Tibial nerve (tissue), 4 donors: ENCODE measurements around the gene TAMALIN. TPM values are rescaled to one million over a fixed set of nuclear protein-coding genes. Genes with fewer than 3 reads are reported as not detected.
"Not testable (repeated sequence)": the region's sequence is repeated elsewhere in the genome, so short reads cannot be mapped to it uniquely, and the experiment has no call there.

Experiments
- DNase-seq, 2 donors: peaks; one replicate each; pipeline ENCODE4 v3.0.0-alpha.2; 2019; ENCODE audit warnings: low spot score in 2 of 2
- H3K27ac ChIP-seq, 4 donors: fragments of 200-600 bp; sonication (generic) in 3 of 4; one replicate each; pipeline ENCODE4 v1.5.1; 2017 to 2019; ENCODE audit warnings: mild to moderate bottlenecking in 1 of 4
- H3K27me3 ChIP-seq, 2 donors: fragments of 200-600 bp; sonication (generic) in 1 of 2; one replicate each; pipeline versions ENCODE4 v1.5.1 to v1.6.0; 2017 to 2019
- H3K36me3 ChIP-seq, 3 donors: fragments of 200-600 bp; sonication (generic); one replicate each; pipeline ENCODE4 v1.5.1; 2018 to 2019
- H3K4me1 ChIP-seq, 4 donors: fragments of 200-600 bp; sonication (generic) in 3 of 4; one replicate each; pipeline ENCODE4 v1.5.1; 2017 to 2019
- H3K4me3 ChIP-seq, 4 donors: fragments of 200-600 bp; sonication (generic) in 3 of 4; one replicate each; pipeline ENCODE4 v1.5.1; 2017 to 2019; ENCODE audit warnings: mild to moderate bottlenecking in 1 of 4, moderate library complexity in 1 of 4
- H3K9me3 ChIP-seq, 4 donors: fragments of 200-600 bp; sonication (generic) in 3 of 4; one replicate each; pipeline ENCODE4 v1.5.1; 2017 to 2019
- EP300 ChIP-seq, 2 donors: sonication (generic); formaldehyde crosslinking; IDR thresholded peaks; one replicate each; pipeline ENCODE4 v1.6.1; 2017; ENCODE audit warnings: antibody characterized with exemption in 2 of 2, mild to moderate bottlenecking in 1 of 2
- POLR2A ChIP-seq, 2 donors: fragments of 450-650 bp; IDR thresholded peaks; one replicate each; pipeline ENCODE4 v1.6.1; 2017; ENCODE audit warnings: antibody characterized with exemption in 2 of 2, mild to moderate bottlenecking in 2 of 2, moderate library complexity in 2 of 2
- WGBS, 2 donors: methylation state at CpG; one replicate each; pipeline ENCODE4 v1.1.5; 2018; 5-methylcytosine and 5-hydroxymethylcytosine counted together
- total RNA-seq, 4 donors: library from RNA; depleted of rRNA; stranded (reverse); fragments of >200 nt; gene quantifications; one replicate each; pipeline ENCODE4 v1.1.0, GENCODE V29; 2016
- TF ChIP-seq, protein P1 (sequence below), 5 experiments: fragments of 200-600 bp in 3 of 5; fragments of 450-650 bp in 2 of 5; sonication (generic) in 3 of 5; IDR thresholded peaks; one replicate each; pipeline ENCODE4 v1.5.1; 2016 to 2019; ENCODE audit warnings: antibody characterized with exemption in 5 of 5, mild to moderate bottlenecking in 3 of 5, moderate library complexity in 2 of 5

Gene TAMALIN
- total RNA-seq, 4 donors from 2014 or later = 30.6 to 54.0 (median 37.8) TPM

GRCh38 chr12:51974646-51975045 lies 32.1 kb upstream of the TAMALIN start:
- DNase-seq = no peak
- H3K27me3 ChIP-seq = no peaks in the 10 kb centered on the region
- peaks cover 0 to 36% (median 0%) of the 10 kb centered on the region in 3 donors for H3K36me3 ChIP-seq
- 53 to 70% methylated on average over 2 of the region's 2 CpGs for WGBS, 2 donors
- H3K9me3 ChIP-seq = no peaks in the 10 kb centered on the region
- TF ChIP-seq, protein P1, sequence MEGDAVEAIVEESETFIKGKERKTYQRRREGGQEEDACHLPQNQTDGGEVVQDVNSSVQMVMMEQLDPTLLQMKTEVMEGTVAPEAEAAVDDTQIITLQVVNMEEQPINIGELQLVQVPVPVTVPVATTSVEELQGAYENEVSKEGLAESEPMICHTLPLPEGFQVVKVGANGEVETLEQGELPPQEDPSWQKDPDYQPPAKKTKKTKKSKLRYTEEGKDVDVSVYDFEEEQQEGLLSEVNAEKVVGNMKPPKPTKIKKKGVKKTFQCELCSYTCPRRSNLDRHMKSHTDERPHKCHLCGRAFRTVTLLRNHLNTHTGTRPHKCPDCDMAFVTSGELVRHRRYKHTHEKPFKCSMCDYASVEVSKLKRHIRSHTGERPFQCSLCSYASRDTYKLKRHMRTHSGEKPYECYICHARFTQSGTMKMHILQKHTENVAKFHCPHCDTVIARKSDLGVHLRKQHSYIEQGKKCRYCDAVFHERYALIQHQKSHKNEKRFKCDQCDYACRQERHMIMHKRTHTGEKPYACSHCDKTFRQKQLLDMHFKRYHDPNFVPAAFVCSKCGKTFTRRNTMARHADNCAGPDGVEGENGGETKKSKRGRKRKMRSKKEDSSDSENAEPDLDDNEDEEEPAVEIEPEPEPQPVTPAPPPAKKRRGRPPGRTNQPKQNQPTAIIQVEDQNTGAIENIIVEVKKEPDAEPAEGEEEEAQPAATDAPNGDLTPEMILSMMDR (IDR thresholded peaks at IDR 0.05) = no peak
- TF ChIP-seq POLR2A (IDR thresholded peaks at IDR 0.05) (no peak), EP300 (IDR thresholded peaks at IDR 0.05) (no peak)
- H3K4me1 ChIP-seq = peaks cover 4 to 48% (median 34%) of the 10 kb centered on the region in 4 donors
- H3K27ac ChIP-seq = no peak overlapping the region
- H3K4me3 ChIP-seq = no peak overlapping the region

- H3K27me3 ChIP-seq = no peaks in the 10 kb centered on the region
- H3K4me3 ChIP-seq = no peak overlapping the region
- peaks cover 0 to 36% (median 0%) of the 10 kb centered on the region in 3 donors for H3K36me3 ChIP-seq
- H3K27ac ChIP-seq = no peak overlapping the region
- TF ChIP-seq POLR2A (IDR thresholded peaks at IDR 0.05) = no peak
- TF ChIP-seq, protein P1 (IDR thresholded peaks at IDR 0.05) = no peak
- no peak for TF ChIP-seq EP300 (IDR thresholded peaks at IDR 0.05)
- peaks cover 4 to 52% (median 33%) of the 10 kb centered on the region in 4 donors for H3K4me1 ChIP-seq
- no peak for DNase-seq
- WGBS, 2 donors = 82 to 90% methylated on average over 7 to 8 of the region's 8 CpGs
- no peaks in the 10 kb centered on the region for H3K9me3 ChIP-seq
These were observed 31.6 kb upstream of the TAMALIN start for GRCh38 chr12:51975196-51975595.

- Histone ChIP-seq H3K4me1 (peaks cover 4 to 42% (median 27%) of the 10 kb centered on the region in 4 donors), H3K27ac (no peak overlapping the region), H3K9me3 (no peaks in the 10 kb centered on the region), H3K36me3 (peaks cover 0 to 44% (median 0%) of the 10 kb centered on the region in 3 donors), H3K4me3 (no peak overlapping the region), H3K27me3 (no peaks in the 10 kb centered on the region)
- TF ChIP-seq EP300 (IDR thresholded peaks at IDR 0.05) = no peak
- TF ChIP-seq, protein P1 (IDR thresholded peaks at IDR 0.05) = no peak
- DNase-seq = no peak
- WGBS, 2 donors = 91 to 94% methylated on average over 10 of the region's 10 CpGs
These were observed 30.2 kb upstream of the TAMALIN start for GRCh38 chr12:51976376-51977160.

- no peaks in the 10 kb centered on the region for H3K9me3 ChIP-seq
- TF ChIP-seq EP300 (IDR thresholded peaks at IDR 0.05) (no peak), POLR2A (IDR thresholded peaks at IDR 0.05) (no peak)
- TF ChIP-seq, protein P1 (IDR thresholded peaks at IDR 0.05) = no peak
- peaks cover 0 to 52% (median 0%) of the 10 kb centered on the region in 3 donors for H3K36me3 ChIP-seq
These were observed 29.4 kb upstream of the TAMALIN start for GRCh38 chr12:51977320-51977753.

DNA sequence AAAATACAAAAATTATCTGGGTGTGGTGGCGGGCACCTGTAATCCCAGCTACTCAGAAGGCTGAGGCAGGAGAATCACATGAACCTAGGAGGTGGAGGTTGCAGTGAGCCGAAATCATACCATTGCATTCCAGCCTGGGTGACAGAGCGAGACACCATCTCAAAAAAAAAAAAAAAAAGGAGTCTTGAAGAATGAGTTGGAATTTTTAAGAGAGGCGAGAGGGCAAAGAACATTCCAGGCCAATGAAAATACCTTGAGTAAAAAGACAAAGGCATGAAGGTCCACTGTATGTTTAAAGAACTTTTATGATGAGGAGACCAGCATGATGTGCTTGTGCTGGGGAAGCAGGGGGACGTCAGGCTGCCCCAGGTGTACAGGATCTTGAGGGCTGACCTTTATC lies 27.4 kb upstream of the TAMALIN start:
- not testable (repeated sequence) for H3K4me3 ChIP-seq, DNase-seq, H3K27me3 ChIP-seq, H3K27ac ChIP-seq, H3K9me3 ChIP-seq
- H3K4me1 ChIP-seq = peaks cover 0 to 14% (median 9%) of the 10 kb centered on the region in 4 donors
- H3K36me3 ChIP-seq = peaks cover 0 to 71% (median 0%) of the 10 kb centered on the region in 3 donors
- 85 to 93% methylated on average over 5 of the region's 5 CpGs for WGBS, 2 donors

More at GRCh38 chr12:51977320-51977753, 29.4 kb upstream of the TAMALIN start:
- Histone ChIP-seq H3K4me1 (peaks cover 4 to 34% (median 23%) of the 10 kb centered on the region in 4 donors), H3K27me3 (no peaks in the 10 kb centered on the region), H3K4me3 (no peak overlapping the region), H3K27ac (no peak overlapping the region)
- DNase-seq = no peak
- WGBS, 2 donors = 96 to 97% methylated on average over 8 of the region's 8 CpGs
